ENCODE data around the gene NAPG.
A peak's percentile ranks its signal among the peaks of the same experiment; 100 is the strongest.
"Not testable (repeated sequence)": the region's sequence is repeated elsewhere in the genome, so short reads cannot be mapped to it uniquely, and the experiment has no call there.

Gene NAPG

GRCh38 chr18:10552226-10552625, 26.4 kb downstream of the NAPG start:
- DNase-seq: no peak

GRCh38 chr18:10556251-10556650, 30.4 kb downstream of the NAPG start:
- DNase-seq: not testable (repeated sequence)

GRCh38 chr18:10557085-10557677, 31.4 kb downstream of the NAPG start:
- no peak for DNase-seq

- DNase-seq: no peak
These were observed 32.6 kb downstream of the NAPG start for GRCh38 chr18:10558243-10558966.

GRCh38 chr18:10558967-10559298, 33.1 kb downstream of the NAPG start:
- no peak for DNase-seq

- peak; percentile 27 for DNase-seq
These were observed 34.0 kb downstream of the NAPG start for GRCh38 chr18:10559553-10560451.

- DNase-seq: peak; percentile 87
These were observed 34.7 kb downstream of the NAPG start for GRCh38 chr18:10560452-10561045.

GRCh38 chr18:10562773-10563160, 36.9 kb downstream of the NAPG start:
- peak; percentile 14 for DNase-seq

- no peak for DNase-seq
These were observed 38.1 kb downstream of the NAPG start for GRCh38 chr18:10563886-10564285.

GRCh38 chr18:10564975-10565773, 39.3 kb downstream of the NAPG start:
- DNase-seq: no peak

GRCh38 chr18:10565835-10566234, 40.0 kb downstream of the NAPG start:
- no peak for DNase-seq

GRCh38 chr18:10566390-10566789, 40.6 kb downstream of the NAPG start:
- no peak for DNase-seq

GRCh38 chr18:10569941-10570340, 44.1 kb downstream of the NAPG start:
- not testable (repeated sequence) for DNase-seq

GRCh38 chr18:10570622-10571021, 44.8 kb downstream of the NAPG start:
- no peak for DNase-seq

- DNase-seq: no peak
These were observed 45.7 kb downstream of the NAPG start for GRCh38 chr18:10571537-10571936.

GRCh38 chr18:10573261-10573660, 47.4 kb downstream of the NAPG start:
- DNase-seq: not testable (repeated sequence)

GRCh38 chr18:10574412-10574811, 48.6 kb downstream of the NAPG start:
- DNase-seq: not testable (repeated sequence)

- not testable (repeated sequence) for DNase-seq
These were observed 52.2 kb downstream of the NAPG start for GRCh38 chr18:10577842-10578572.

GRCh38 chr18:10578573-10578899, 52.7 kb downstream of the NAPG start:
- not testable (repeated sequence) for DNase-seq

- no peak for DNase-seq
These were observed 53.4 kb downstream of the NAPG start for GRCh38 chr18:10579079-10579867.

GRCh38 chr18:10580215-10580614, 54.4 kb downstream of the NAPG start:
- no peak for DNase-seq
